HepG2 (cell line): Measurements from ENCODE around the gene ARL6. TPM values are rescaled to one million over a fixed set of nuclear protein-coding genes. Genes with fewer than 3 reads are reported as not detected.

ENCODE experiments used
- ATAC-seq: fragments of 200-7000 bp; cut with Tn5 transposase; 3 replicates; pipeline ENCODE4 v1.9.1; 2020; ENCODE audit warnings: mild to moderate bottlenecking, moderate library complexity
- BruUV-seq: library from RNA; stranded (reverse); fragments of 400-500 nt; replicated peaks from 2 replicates; lab custom pipeline; 2021; lab: Mats Ljungman, UMichigan
- CTCF ChIA-PET: fragments of 300-600 bp; formaldehyde crosslinking; extraction: SDS; loops from one replicate; lab custom pipeline; 2021; ENCODE audit warnings: low total read pairs, inconsistent platforms, low intra/inter-chr PET ratio; lab: Yijun Ruan, JAX
- POLR2A ChIA-PET: fragments of 350-600 bp; sonication (Branson Sonifier 250); formaldehyde crosslinking; loops from one replicate; lab custom pipeline; 2020; ENCODE audit warnings: antibody characterized with exemption, inconsistent platforms; lab: Yijun Ruan, JAX
- DNase-seq: peaks from one replicate; pipeline ENCODE4 v3.0.0-alpha.2; 2015; ENCODE audit warnings: low spot score
- FAIRE-seq: peaks from 3 replicates; lab custom pipeline; 2011; peaks lifted over from hg19 to GRCh38; lab: Jason Lieb, UNC
- H2AFZ ChIP-seq: one replicate; pipeline ENCODE4 v1.6.1; 2011; ENCODE audit warnings: low read length, inconsistent platforms
- H3K27ac ChIP-seq: fragments of 300-600 bp; 3 replicates; pipeline ENCODE4 v1.8.0; 2011; ENCODE audit warnings: mixed run types, mild to moderate bottlenecking, mixed read lengths, low read length, inconsistent platforms; ENCODE audit not compliant: insufficient read depth; ENCODE audit errors: extremely low read length
- H3K27me3 ChIP-seq, 2 experiments: fragments of 200-600 bp in 1 of 2; 2 replicates in 1 of 2; 3 replicates in 1 of 2; pipeline versions ENCODE4 v1.6.0 to v1.8.0; 2011; ENCODE audit warnings: low read length in 2 of 2, mild to moderate bottlenecking in 2 of 2, moderate library complexity in 2 of 2, inconsistent platforms in 1 of 2; ENCODE audit not compliant: insufficient read depth in 2 of 2, control insufficient read depth in 1 of 2
- H3K36me3 ChIP-seq, 2 experiments: fragments of 200-600 bp in 1 of 2; replicated peaks in 1 of 2; 2 replicates in 1 of 2; 3 replicates in 1 of 2; pipeline versions ENCODE4 v1.5.1 to v1.8.0; 2011; ENCODE audit warnings: low read length in 2 of 2, inconsistent platforms in 1 of 2; ENCODE audit not compliant: insufficient read depth in 2 of 2, control insufficient read depth in 1 of 2
- H3K4me1 ChIP-seq: 2 replicates; pipeline ENCODE4 v1.5.1; 2012; ENCODE audit warnings: low read length, inconsistent platforms; ENCODE audit not compliant: insufficient read depth
- H3K4me2 ChIP-seq: 2 replicates; pipeline ENCODE4 v1.6.0; 2011; ENCODE audit warnings: low read depth, low read length, inconsistent platforms
- H3K4me3 ChIP-seq, 3 experiments: fragments of 200-600 bp in 1 of 3; sonication (generic), shearing (Covaris generic) in 1 of 3; replicated peaks in 1 of 3; 2 replicates each; pipeline ENCODE4 v1.5.1; 2011 to 2016; ENCODE audit warnings: low read length in 3 of 3, inconsistent platforms in 2 of 3, low read depth in 2 of 3, mild to moderate bottlenecking in 2 of 3, control low read depth in 1 of 3, mixed read lengths in 1 of 3; ENCODE audit not compliant: insufficient read depth in 1 of 3
- H3K79me2 ChIP-seq: one replicate; pipeline ENCODE4 v1.6.1; 2011; ENCODE audit warnings: low read length, inconsistent platforms; ENCODE audit not compliant: insufficient read depth
- H3K9ac ChIP-seq: 2 replicates; pipeline ENCODE4 v1.6.0; 2011; ENCODE audit warnings: mild to moderate bottlenecking, low read depth, low read length, inconsistent platforms; ENCODE audit not compliant: insufficient read depth
- H3K9me3 ChIP-seq: 2 replicates; pipeline ENCODE4 v1.5.1; 2012; ENCODE audit warnings: mild to moderate bottlenecking, low read length
- H4K20me1 ChIP-seq: 2 replicates; pipeline ENCODE4 v1.6.0; 2011; ENCODE audit warnings: inconsistent platforms, mild to moderate bottlenecking, low read length, moderate library complexity; ENCODE audit not compliant: insufficient read depth
- EHMT2 ChIP-seq: fragments of 200-600 bp; sonication (generic); IDR thresholded peaks from 2 replicates; pipeline ENCODE4 v1.7.0; 2017; ENCODE audit warnings: antibody characterized with exemption, low read depth, low read length, borderline replicate concordance
- ESRRA ChIP-seq: sonication (generic); formaldehyde crosslinking; IDR thresholded peaks from 2 replicates; pipeline ENCODE4 v1.5.1; 2020; ENCODE audit warnings: mild to moderate bottlenecking, low read depth, missing genetic modification reagents
- GATA4 ChIP-seq: sonication (generic); IDR thresholded peaks from 2 replicates; pipeline ENCODE4 v1.6.1; 2016; ENCODE audit warnings: antibody characterized with exemption, low read depth, borderline replicate concordance
- PPARG ChIP-seq: conservative IDR thresholded peaks from 2 replicates; pipeline ENCODE4 v1.6.1; 2016; ENCODE audit warnings: missing biosample characterization, missing genetic modification reagents
- TBX3 ChIP-seq: fragments of 450-650 bp; IDR thresholded peaks from 2 replicates; pipeline ENCODE4 v1.6.1; 2017; ENCODE audit warnings: antibody characterized with exemption, mild to moderate bottlenecking, inconsistent platforms, borderline replicate concordance
- THAP11 ChIP-seq: IDR thresholded peaks from 2 replicates; pipeline ENCODE4 v1.6.1; 2016; ENCODE audit warnings: missing biosample characterization, missing genetic modification reagents
- ZNF546 ChIP-seq: sonication (generic); formaldehyde crosslinking; conservative IDR thresholded peaks from 2 replicates; pipeline ENCODE4 v1.8.1; 2023; ENCODE audit warnings: mild to moderate bottlenecking, missing genetic modification reagents
- ZNF777 ChIP-seq: sonication (generic); formaldehyde crosslinking; IDR thresholded peaks from 2 replicates; pipeline ENCODE4 v1.4.0; 2020; ENCODE audit warnings: missing genetic modification reagents
- ZZZ3 ChIP-seq: sonication (generic); formaldehyde crosslinking; IDR thresholded peaks from 2 replicates; pipeline ENCODE4 v1.4.0; 2020; ENCODE audit warnings: missing genetic modification reagents, mild to moderate bottlenecking, borderline replicate concordance
- WGBS: methylation state at CpG from one replicate; pipeline ENCODE4 v1.1.6; 2017; ENCODE audit warnings: low lambda C conversion rate; 5-methylcytosine and 5-hydroxymethylcytosine counted together
- in situ Hi-C: cut with HindIII; loops from 2 replicates; pipeline ENCODE4 v1.10.0; 2017; ENCODE audit warnings: low pct_unique_long_range_greater_than_20kb; ENCODE audit not compliant: extremely low pct_ligation_motif_present
- intact Hi-C: fragments of 100-400 bp; cut with micrococcal nuclease; formaldehyde crosslinking; loops from one replicate; pipeline ENCODE4 v1.10.0; 2022; ENCODE audit not compliant: unreplicated experiment
- polyA plus RNA-seq, 8 experiments: library from polyadenylated mRNA; depleted of rRNA in 3 of 8; stranded (reverse) in 7 of 8; unstranded in 1 of 8; fragments of >200 nt; fragmentation: Illumina TruSeq in 4 of 8; extraction: Trizol in 4 of 8; gene quantifications; 2 replicates each; pipeline versions ENCODE4 v1.2.1 to v1.2.3, GENCODE V29; 2011 to 2016; ENCODE audit warnings: low read depth in 4 of 8, missing spikeins in 1 of 8, mixed read lengths in 1 of 8; ENCODE audit not compliant: insufficient read depth in 1 of 8
- total RNA-seq, 5 experiments: library from RNA; depleted of rRNA; stranded (reverse); fragments of >200 nt; fragmentation: Illumina TruSeq; extraction: Trizol; gene quantifications; 2 replicates each; pipeline ENCODE4 v1.2.3, GENCODE V29; 2016; ENCODE audit warnings: low read depth in 1 of 5
- TF ChIP-seq, protein P1 (sequence below), 2 experiments: fragments of 450-650 bp in 1 of 2; sonication (generic) in 1 of 2; formaldehyde crosslinking; IDR thresholded peaks; 2 replicates each; pipeline versions ENCODE4 v1.5.0 to v1.8.0; 2020 to 2022; ENCODE audit warnings: mild to moderate bottlenecking in 1 of 2, missing genetic modification reagents in 1 of 2
- TF ChIP-seq, protein P2 (sequence below): sonication (generic); formaldehyde crosslinking; IDR thresholded peaks from 2 replicates; pipeline ENCODE4 v1.5.0; 2020; ENCODE audit warnings: mild to moderate bottlenecking, missing genetic modification reagents, moderate library complexity
- TF ChIP-seq, protein P3 (sequence below): sonication (generic); formaldehyde crosslinking; IDR thresholded peaks from 2 replicates; pipeline ENCODE4 v1.4.0; 2020; ENCODE audit warnings: mild to moderate bottlenecking, missing genetic modification reagents, borderline replicate concordance

The ARL6 gene
- total and polyA plus RNA-seq, 2 of the 13 experiments (the other 11 are each of a cell fraction or from before 2014, with no cell fraction given): 1.3 to 3.7 TPM

DNA sequence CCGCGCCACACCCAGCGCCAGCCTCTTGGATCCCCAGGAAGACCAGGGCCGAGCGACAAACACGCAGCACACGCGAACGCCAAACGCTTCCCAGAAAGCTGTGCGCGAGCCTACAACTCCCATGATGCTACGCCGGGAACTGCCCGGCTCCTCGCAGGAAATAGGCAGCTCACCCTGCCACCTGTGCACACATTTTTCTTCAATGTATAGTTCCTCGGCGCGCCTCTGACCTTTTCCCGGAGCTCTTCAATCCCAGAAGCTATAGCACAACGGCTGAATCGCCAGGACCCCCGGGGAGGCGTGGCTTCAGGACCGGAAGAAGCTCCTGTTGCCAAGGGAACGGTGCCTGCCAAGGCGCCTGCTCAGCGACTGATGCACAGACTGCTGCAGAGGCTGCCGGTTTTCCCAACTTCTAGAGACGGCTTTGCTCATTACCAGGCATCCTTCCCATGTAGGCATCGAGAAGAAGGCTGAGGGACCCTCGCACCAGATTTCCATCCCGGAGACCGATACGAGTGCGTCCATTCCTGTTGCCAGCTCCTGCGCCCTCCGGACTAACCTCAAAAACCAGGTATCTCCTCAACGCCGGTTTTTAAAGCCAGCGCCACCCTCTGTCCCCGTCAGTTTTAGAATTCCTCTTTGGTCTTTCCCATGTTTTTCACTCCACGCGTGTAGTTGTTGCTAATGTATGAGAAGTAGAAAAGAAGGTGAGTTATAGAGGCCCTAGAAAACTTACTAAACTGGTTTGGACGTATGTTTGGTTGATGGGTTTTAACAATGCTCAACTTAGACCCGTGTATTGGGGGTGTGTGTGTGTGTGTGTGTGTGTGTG lies at the start of gene ARL6 (continued):
- TF ChIP-seq, protein P1, sequence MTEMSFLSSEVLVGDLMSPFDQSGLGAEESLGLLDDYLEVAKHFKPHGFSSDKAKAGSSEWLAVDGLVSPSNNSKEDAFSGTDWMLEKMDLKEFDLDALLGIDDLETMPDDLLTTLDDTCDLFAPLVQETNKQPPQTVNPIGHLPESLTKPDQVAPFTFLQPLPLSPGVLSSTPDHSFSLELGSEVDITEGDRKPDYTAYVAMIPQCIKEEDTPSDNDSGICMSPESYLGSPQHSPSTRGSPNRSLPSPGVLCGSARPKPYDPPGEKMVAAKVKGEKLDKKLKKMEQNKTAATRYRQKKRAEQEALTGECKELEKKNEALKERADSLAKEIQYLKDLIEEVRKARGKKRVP (CRISPR knock-in tag; IDR thresholded peaks at IDR 0.05): no peak
- TF ChIP-seq TBX3: no peak
- TF ChIP-seq ZNF546: no peak
- no peak for TF ChIP-seq ZNF777
- no peak for TF ChIP-seq EHMT2

DNA sequence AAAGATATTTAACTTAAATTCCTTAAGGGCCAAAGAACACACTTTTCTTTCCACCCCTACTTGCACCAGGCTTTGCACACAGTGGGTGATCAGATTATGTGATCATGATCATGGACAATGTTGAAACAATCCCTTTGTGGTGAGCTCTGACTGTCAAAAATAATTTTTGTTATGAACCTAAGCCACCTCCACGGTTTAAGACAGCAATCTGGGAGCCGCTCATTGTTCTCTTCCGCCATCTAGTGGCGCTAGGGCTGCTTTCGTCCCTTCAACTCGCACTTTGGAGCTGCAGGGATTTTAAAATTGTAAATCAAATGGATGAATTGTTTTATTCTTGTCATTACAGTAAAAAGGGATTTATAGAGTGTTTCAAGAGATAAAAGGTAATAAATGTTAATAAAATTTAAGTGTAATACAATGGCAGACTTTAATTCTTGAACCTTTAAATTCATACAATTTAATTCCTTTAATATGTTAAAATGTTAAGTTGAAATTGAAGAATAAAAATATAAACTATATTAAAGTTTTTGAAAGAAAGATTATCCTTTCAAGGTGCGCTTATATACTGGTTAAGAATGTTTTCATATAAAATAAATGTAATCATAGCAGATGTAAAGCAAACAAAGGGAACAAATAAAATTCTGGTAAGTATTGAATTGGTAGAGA lies 45.3 kb upstream of the ARL6 start:
- no TSS peak for BruUV-seq
- Histone ChIP-seq H2AFZ (no peak overlapping the region), H3K4me2 (no peak overlapping the region), H3K4me3 (no peak overlapping the region), H3K4me1 (peaks cover 9% of the 10 kb centered on the region; the same call in 1 of the 2 replicates), H4K20me1 (no peaks in the 10 kb centered on the region), H3K9me3 (no peaks in the 10 kb centered on the region), H3K79me2 (no peaks in the 10 kb centered on the region), H3K27me3 (no peaks in the 10 kb centered on the region), H3K9ac (no peak overlapping the region), H3K36me3 (no peaks in the 10 kb centered on the region), H3K27ac (no peak overlapping the region)
- peak; percentile 89 for ATAC-seq
- intact Hi-C loops (loop anchor here (1.0 kb wide), 1 partner anchor 856 kb away; no protein-coding TSS in a partner anchor), in situ Hi-C loops (no loop called here)
- POLR2A ChIA-PET: no interaction called here
- CTCF ChIA-PET: interaction anchor here (1.3 kb wide), 1 partner anchor 856 kb away, joined by 5 read pairs; no protein-coding TSS in a partner anchor
- peak; percentile 50 for DNase-seq
- peak; percentile 80 for FAIRE-seq
- under 1% methylated on average over 7 of the region's 7 CpGs for WGBS
- TF ChIP-seq THAP11 (CRISPR knock-in tag) (0 out of 2 replicates have a peak, but pooled peaks have one; percentile 14), PPARG (no peak), GATA4 (no peak), ESRRA (CRISPR knock-in tag) (no peak), ZZZ3 (CRISPR knock-in tag) (no peak)
- TF ChIP-seq, protein P2, sequence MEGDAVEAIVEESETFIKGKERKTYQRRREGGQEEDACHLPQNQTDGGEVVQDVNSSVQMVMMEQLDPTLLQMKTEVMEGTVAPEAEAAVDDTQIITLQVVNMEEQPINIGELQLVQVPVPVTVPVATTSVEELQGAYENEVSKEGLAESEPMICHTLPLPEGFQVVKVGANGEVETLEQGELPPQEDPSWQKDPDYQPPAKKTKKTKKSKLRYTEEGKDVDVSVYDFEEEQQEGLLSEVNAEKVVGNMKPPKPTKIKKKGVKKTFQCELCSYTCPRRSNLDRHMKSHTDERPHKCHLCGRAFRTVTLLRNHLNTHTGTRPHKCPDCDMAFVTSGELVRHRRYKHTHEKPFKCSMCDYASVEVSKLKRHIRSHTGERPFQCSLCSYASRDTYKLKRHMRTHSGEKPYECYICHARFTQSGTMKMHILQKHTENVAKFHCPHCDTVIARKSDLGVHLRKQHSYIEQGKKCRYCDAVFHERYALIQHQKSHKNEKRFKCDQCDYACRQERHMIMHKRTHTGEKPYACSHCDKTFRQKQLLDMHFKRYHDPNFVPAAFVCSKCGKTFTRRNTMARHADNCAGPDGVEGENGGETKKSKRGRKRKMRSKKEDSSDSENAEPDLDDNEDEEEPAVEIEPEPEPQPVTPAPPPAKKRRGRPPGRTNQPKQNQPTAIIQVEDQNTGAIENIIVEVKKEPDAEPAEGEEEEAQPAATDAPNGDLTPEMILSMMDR (CRISPR knock-in tag): peak; percentile 79
- TF ChIP-seq, protein P3, sequence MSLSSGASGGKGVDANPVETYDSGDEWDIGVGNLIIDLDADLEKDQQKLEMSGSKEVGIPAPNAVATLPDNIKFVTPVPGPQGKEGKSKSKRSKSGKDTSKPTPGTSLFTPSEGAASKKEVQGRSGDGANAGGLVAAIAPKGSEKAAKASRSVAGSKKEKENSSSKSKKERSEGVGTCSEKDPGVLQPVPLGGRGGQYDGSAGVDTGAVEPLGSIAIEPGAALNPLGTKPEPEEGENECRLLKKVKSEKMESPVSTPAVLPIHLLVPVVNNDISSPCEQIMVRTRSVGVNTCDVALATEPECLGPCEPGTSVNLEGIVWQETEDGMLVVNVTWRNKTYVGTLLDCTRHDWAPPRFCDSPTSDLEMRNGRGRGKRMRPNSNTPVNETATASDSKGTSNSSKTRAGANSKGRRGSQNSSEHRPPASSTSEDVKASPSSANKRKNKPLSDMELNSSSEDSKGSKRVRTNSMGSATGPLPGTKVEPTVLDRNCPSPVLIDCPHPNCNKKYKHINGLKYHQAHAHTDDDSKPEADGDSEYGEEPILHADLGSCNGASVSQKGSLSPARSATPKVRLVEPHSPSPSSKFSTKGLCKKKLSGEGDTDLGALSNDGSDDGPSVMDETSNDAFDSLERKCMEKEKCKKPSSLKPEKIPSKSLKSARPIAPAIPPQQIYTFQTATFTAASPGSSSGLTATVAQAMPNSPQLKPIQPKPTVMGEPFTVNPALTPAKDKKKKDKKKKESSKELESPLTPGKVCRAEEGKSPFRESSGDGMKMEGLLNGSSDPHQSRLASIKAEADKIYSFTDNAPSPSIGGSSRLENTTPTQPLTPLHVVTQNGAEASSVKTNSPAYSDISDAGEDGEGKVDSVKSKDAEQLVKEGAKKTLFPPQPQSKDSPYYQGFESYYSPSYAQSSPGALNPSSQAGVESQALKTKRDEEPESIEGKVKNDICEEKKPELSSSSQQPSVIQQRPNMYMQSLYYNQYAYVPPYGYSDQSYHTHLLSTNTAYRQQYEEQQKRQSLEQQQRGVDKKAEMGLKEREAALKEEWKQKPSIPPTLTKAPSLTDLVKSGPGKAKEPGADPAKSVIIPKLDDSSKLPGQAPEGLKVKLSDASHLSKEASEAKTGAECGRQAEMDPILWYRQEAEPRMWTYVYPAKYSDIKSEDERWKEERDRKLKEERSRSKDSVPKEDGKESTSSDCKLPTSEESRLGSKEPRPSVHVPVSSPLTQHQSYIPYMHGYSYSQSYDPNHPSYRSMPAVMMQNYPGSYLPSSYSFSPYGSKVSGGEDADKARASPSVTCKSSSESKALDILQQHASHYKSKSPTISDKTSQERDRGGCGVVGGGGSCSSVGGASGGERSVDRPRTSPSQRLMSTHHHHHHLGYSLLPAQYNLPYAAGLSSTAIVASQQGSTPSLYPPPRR (CRISPR knock-in tag): no peak
